IMR-90 (cell line): ENCODE measurements around the gene USP6NL. TPM values are rescaled to one million over a fixed set of nuclear protein-coding genes. Genes with fewer than 3 reads are reported as not detected.

ENCODE experiments used
- ATAC-seq: fragments of 200-7000 bp; cut with Tn5 transposase; 2 replicates; pipeline ENCODE4 v1.9.1; 2020; ENCODE audit warnings: low read depth, mild to moderate bottlenecking, moderate library complexity
- BruUV-seq: library from RNA; stranded (reverse); fragments of 400-500 nt; replicated peaks from 2 replicates; lab custom pipeline; 2021; lab: Mats Ljungman, UMichigan
- CTCF ChIA-PET: fragments of 300-600 bp; formaldehyde crosslinking; extraction: SDS; loops from one replicate; lab custom pipeline; 2021; ENCODE audit warnings: antibody characterized with exemption; lab: Yijun Ruan, JAX
- POLR2A ChIA-PET: fragments of 300-600 bp; sonication (Branson Sonifier 250); formaldehyde crosslinking; loops from one replicate; lab custom pipeline; 2022; ENCODE audit warnings: antibody characterized with exemption; ENCODE audit not compliant: unreplicated experiment; lab: Charles Lee
- DNase-seq: peaks from one replicate; pipeline ENCODE4 v3.0.0; 2013
- H2AFZ ChIP-seq: replicated peaks from 2 replicates; pipeline ENCODE3; 2013; ENCODE audit warnings: low read length, mild to moderate bottlenecking; ENCODE audit not compliant: poor library complexity
- H2AK5ac ChIP-seq: 2 replicates; pipeline ENCODE4 v1.6.1; 2013; ENCODE audit warnings: low read depth, low read length, inconsistent platforms
- H2AK9ac ChIP-seq: replicated peaks from 2 replicates; pipeline ENCODE3; 2013; ENCODE audit warnings: mild to moderate bottlenecking, low read depth, low read length, moderate library complexity; ENCODE audit not compliant: poor library complexity
- H2BK120ac ChIP-seq: 2 replicates; pipeline ENCODE4 v1.6.1; 2013; ENCODE audit warnings: low read depth, low read length, inconsistent platforms
- H2BK15ac ChIP-seq: 3 replicates; pipeline ENCODE4 v1.6.1; 2013; ENCODE audit warnings: low read depth, low read length, inconsistent platforms
- H2BK20ac ChIP-seq: 2 replicates; pipeline ENCODE4 v1.6.1; 2013; ENCODE audit warnings: low read depth, mild to moderate bottlenecking, inconsistent platforms, low read length, moderate library complexity
- H2BK5ac ChIP-seq: 2 replicates; pipeline ENCODE4 v1.6.1; 2013; ENCODE audit warnings: mild to moderate bottlenecking, low read depth, low read length, inconsistent platforms; ENCODE audit not compliant: poor library complexity, severe bottlenecking
- H3K14ac ChIP-seq: replicated peaks from 2 replicates; pipeline ENCODE4 v1.6.1; 2013; ENCODE audit warnings: low read depth, low read length, inconsistent platforms
- H3K18ac ChIP-seq: 2 replicates; pipeline ENCODE4 v1.6.1; 2013; ENCODE audit warnings: low read depth, low read length, control low read depth
- H3K23ac ChIP-seq: 2 replicates; pipeline ENCODE4 v1.6.1; 2013; ENCODE audit warnings: low read depth, low read length, inconsistent platforms
- H3K27ac ChIP-seq: 2 replicates; pipeline ENCODE4 v1.5.1; 2013; ENCODE audit warnings: mild to moderate bottlenecking, control low read depth, low read length; ENCODE audit not compliant: insufficient read depth
- H3K27me3 ChIP-seq: 2 replicates; pipeline ENCODE4 v1.6.1; 2013; ENCODE audit warnings: low read length; ENCODE audit not compliant: control insufficient read depth, insufficient read depth
- H3K36me3 ChIP-seq: 2 replicates; pipeline ENCODE4 v1.6.1; 2013; ENCODE audit warnings: low read length, mixed read lengths; ENCODE audit not compliant: control insufficient read depth, insufficient read depth
- H3K4ac ChIP-seq: 2 replicates; pipeline ENCODE4 v1.6.1; 2013; ENCODE audit warnings: low read depth, low read length, inconsistent platforms
- H3K4me1 ChIP-seq: 2 replicates; pipeline ENCODE4 v1.6.1; 2013; ENCODE audit warnings: low read length, mixed read lengths; ENCODE audit not compliant: control insufficient read depth, insufficient read depth
- H3K4me2 ChIP-seq: 2 replicates; pipeline ENCODE4 v1.6.1; 2013; ENCODE audit warnings: low read depth, mild to moderate bottlenecking, control low read depth, low read length, moderate library complexity
- H3K4me3 ChIP-seq: 2 replicates; pipeline ENCODE4 v1.5.1; 2013; ENCODE audit warnings: low read depth, mild to moderate bottlenecking, control low read depth, low read length, moderate library complexity; ENCODE audit not compliant: insufficient read depth
- H3K56ac ChIP-seq: 2 replicates; pipeline ENCODE4 v1.6.1; 2013; ENCODE audit warnings: low read length, inconsistent platforms; ENCODE audit not compliant: insufficient read depth; ENCODE audit errors: extremely low read depth
- H3K79me1 ChIP-seq, 2 experiments: 2 replicates each; pipeline ENCODE4 v1.6.1; 2013; ENCODE audit warnings: low read length in 2 of 2, inconsistent platforms in 1 of 2, low read depth in 1 of 2
- H3K9ac ChIP-seq: 2 replicates; pipeline ENCODE4 v1.6.1; 2013; ENCODE audit warnings: low read depth, low read length, control low read depth
- H3K9me1 ChIP-seq: 2 replicates; pipeline ENCODE4 v1.6.1; 2013; ENCODE audit warnings: low read length, inconsistent platforms; ENCODE audit not compliant: insufficient read depth
- H3K9me3 ChIP-seq: 2 replicates; pipeline ENCODE4 v1.6.1; 2013; ENCODE audit warnings: low read length; ENCODE audit not compliant: control insufficient read depth, insufficient read depth
- H4K20me1 ChIP-seq: 2 replicates; pipeline ENCODE4 v1.6.1; 2013; ENCODE audit warnings: low read length, inconsistent platforms; ENCODE audit not compliant: insufficient read depth
- H4K5ac ChIP-seq: 2 replicates; pipeline ENCODE4 v1.6.1; 2013; ENCODE audit warnings: mild to moderate bottlenecking, low read depth, low read length, control low read depth
- H4K8ac ChIP-seq, 2 experiments: 2 replicates each; pipeline ENCODE4 v1.6.1; 2013; ENCODE audit warnings: low read depth in 2 of 2, low read length in 2 of 2, control low read depth in 1 of 2, inconsistent platforms in 1 of 2
- H4K91ac ChIP-seq: 2 replicates; pipeline ENCODE4 v1.6.1; 2013; ENCODE audit warnings: low read depth, low read length, inconsistent platforms; ENCODE audit not compliant: insufficient read depth
- BHLHE40 ChIP-seq: fragments of 150-350 bp; IDR thresholded peaks from 2 replicates; pipeline ENCODE4 v1.6.1; 2016; ENCODE audit warnings: mild to moderate bottlenecking, low read depth, low read length
- CEBPB ChIP-seq: IDR thresholded peaks from 2 replicates; pipeline ENCODE4 v1.6.1; 2012; ENCODE audit warnings: low read depth, low read length, improper control_type of control experiment
- CHD1 ChIP-seq: IDR thresholded peaks from 2 replicates; pipeline ENCODE4 v1.6.1; 2012; ENCODE audit warnings: low read depth, low read length, improper control_type of control experiment
- CTCF ChIP-seq: conservative IDR thresholded peaks from 2 replicates; pipeline ENCODE4 v1.5.1; 2012; ENCODE audit warnings: mild to moderate bottlenecking, low read depth, low read length, improper control_type of control experiment
- ELK1 ChIP-seq: fragments of 150-350 bp; IDR thresholded peaks from 2 replicates; pipeline ENCODE4 v1.6.1; 2016; ENCODE audit warnings: low read depth, mild to moderate bottlenecking, low read length, moderate library complexity, borderline replicate concordance
- FOS ChIP-seq: fragments of 150-350 bp; IDR thresholded peaks from 2 replicates; pipeline ENCODE4 v1.6.1; 2016; ENCODE audit warnings: low read depth, low read length
- MAFK ChIP-seq: IDR thresholded peaks from 2 replicates; pipeline ENCODE4 v1.6.1; 2012; ENCODE audit warnings: low read depth, low read length, improper control_type of control experiment
- MAZ ChIP-seq: IDR thresholded peaks from 2 replicates; pipeline ENCODE4 v1.6.1; 2012; ENCODE audit warnings: low read depth, mild to moderate bottlenecking, low read length, improper control_type of control experiment, moderate library complexity, borderline replicate concordance
- MXI1 ChIP-seq: IDR thresholded peaks from 2 replicates; pipeline ENCODE4 v1.6.1; 2012; ENCODE audit warnings: low read depth, mild to moderate bottlenecking, low read length, moderate library complexity, borderline replicate concordance
- NFE2L2 ChIP-seq: fragments of 150-350 bp; IDR thresholded peaks from 2 replicates; pipeline ENCODE4 v1.6.1; 2016; ENCODE audit warnings: low read depth, mild to moderate bottlenecking, low read length
- POLR2A ChIP-seq: IDR thresholded peaks from 2 replicates; pipeline ENCODE4 v1.6.1; 2012; ENCODE audit warnings: mild to moderate bottlenecking, low read depth, low read length
- RAD21 ChIP-seq: IDR thresholded peaks from 2 replicates; pipeline ENCODE4 v1.6.1; 2012; ENCODE audit warnings: low read length, improper control_type of control experiment
- RCOR1 ChIP-seq: IDR thresholded peaks from 2 replicates; pipeline ENCODE4 v1.6.1; 2012; ENCODE audit warnings: mild to moderate bottlenecking, low read length, improper control_type of control experiment; ENCODE audit not compliant: insufficient replicate concordance
- RFX5 ChIP-seq: IDR thresholded peaks from 2 replicates; pipeline ENCODE4 v1.8.0; 2012; ENCODE audit warnings: low read depth, mild to moderate bottlenecking, low read length, moderate library complexity
- SMC3 ChIP-seq: fragments of 150-350 bp; IDR thresholded peaks from 2 replicates; pipeline ENCODE4 v1.6.1; 2016; ENCODE audit warnings: low read depth, mild to moderate bottlenecking, antibody characterized with exemption, low read length, moderate library complexity
- USF2 ChIP-seq: fragments of 150-350 bp; IDR thresholded peaks from 2 replicates; pipeline ENCODE4 v1.6.1; 2017; ENCODE audit warnings: mild to moderate bottlenecking, antibody characterized with exemption, low read length, low read depth
- WGBS, 2 experiments: methylation state at CpG; one replicate each; pipeline versions ENCODE4 v1.1.5 to v1.1.7; 2013; ENCODE audit warnings: missing lambda C conversion rate in 2 of 2; ENCODE audit not compliant: insufficient read length in 1 of 2; ENCODE audit errors: extremely low coverage in 2 of 2; 5-methylcytosine and 5-hydroxymethylcytosine counted together
- dilution Hi-C: fragments of 300-500 bp; cut with HindIII; formaldehyde crosslinking; loops from one replicate; pipeline ENCODE4 v1.14.3; 2018; ENCODE audit warnings: low sequenced_read_pairs; ENCODE audit not compliant: unreplicated experiment
- in situ Hi-C: fragments of 300-500 bp; cut with MboI; formaldehyde crosslinking; loops from 3 replicates; pipeline ENCODE4 v1.14.3; 2019; ENCODE audit warnings: low sequenced_read_pairs, inconsistent platforms, mixed read lengths
- intact Hi-C: fragments of 100-400 bp; cut with micrococcal nuclease; formaldehyde crosslinking; loops from 2 replicates; pipeline ENCODE4 v1.10.0; 2022
- polyA plus RNA-seq, 3 experiments: library from polyadenylated mRNA; depleted of rRNA; stranded (reverse); fragments of >200 nt; gene quantifications; 2 replicates each; pipeline ENCODE4 v1.2.3, GENCODE V29; 2012; ENCODE audit warnings: low replicate concordance in 1 of 3
- total RNA-seq: library from RNA; depleted of rRNA; stranded (reverse); fragments of >200 nt; gene quantifications from 2 replicates; pipeline ENCODE4 v1.2.3, GENCODE V29; 2012

USP6NL gene
- total and polyA plus RNA-seq, 2 of the 4 experiments (the other 2 are of a cell fraction), result 7.8 to 9.1 TPM

- WGBS, 2 experiments, result no CpG with 5 or more reads among the region's 7 CpGs
- Histone ChIP-seq H3K79me1 (no peaks in the 10 kb centered on the region), H2AK9ac (no peak overlapping the region), H4K91ac (no peak overlapping the region), H3K23ac (no peak overlapping the region), H3K4me2 (no peak overlapping the region), H3K9me3 (no peaks in the 10 kb centered on the region), H3K27ac (no peak overlapping the region), H3K9me1 (no peaks in the 10 kb centered on the region), H3K9ac (no peak overlapping the region), H2AFZ (no peak overlapping the region), H4K5ac (no peak overlapping the region), H3K36me3 (no peaks in the 10 kb centered on the region), H3K27me3 (no peaks in the 10 kb centered on the region), H2BK120ac (no peak overlapping the region), H3K14ac (no peak overlapping the region), H3K18ac (no peak overlapping the region), H3K4me3 (no peak overlapping the region), H4K20me1 (no peaks in the 10 kb centered on the region), H4K8ac (no peak overlapping the region), H3K4me1 (no peaks in the 10 kb centered on the region), H2BK15ac (no peak overlapping the region), H3K4ac (no peak overlapping the region), H2AK5ac (no peak overlapping the region), H3K56ac (no peak overlapping the region), H2BK5ac (no peak overlapping the region), H2BK20ac (no peak overlapping the region)
- dilution Hi-C loops (no loop called here), in situ Hi-C loops (no loop called here), intact Hi-C loops (no loop called here)
- ATAC-seq (no peak), DNase-seq (no peak)
- TF ChIP-seq CHD1, result no peak
- TF ChIP-seq POLR2A, result no peak
- TF ChIP-seq FOS, result no peak
- no peak for TF ChIP-seq USF2
- TF ChIP-seq MXI1, result no peak
- TF ChIP-seq MAFK, result no peak
- no peak for TF ChIP-seq BHLHE40
- no peak for TF ChIP-seq RFX5
- TF ChIP-seq SMC3, result no peak
- TF ChIP-seq RCOR1, result no peak
- TF ChIP-seq RAD21, result no peak
- TF ChIP-seq NFE2L2, result no peak
- no peak for TF ChIP-seq CEBPB
- TF ChIP-seq CTCF, result no peak
- TF ChIP-seq ELK1, result no peak
- no peak for TF ChIP-seq MAZ
- no TSS peak for BruUV-seq
- CTCF ChIA-PET, result no interaction called here
- POLR2A ChIA-PET, result no interaction called here
These were observed 197.0 kb downstream of the USP6NL start for GRCh38 chr10:11414314-11415038.
